ENCODE measurements around the gene EXOC4.

DNA sequence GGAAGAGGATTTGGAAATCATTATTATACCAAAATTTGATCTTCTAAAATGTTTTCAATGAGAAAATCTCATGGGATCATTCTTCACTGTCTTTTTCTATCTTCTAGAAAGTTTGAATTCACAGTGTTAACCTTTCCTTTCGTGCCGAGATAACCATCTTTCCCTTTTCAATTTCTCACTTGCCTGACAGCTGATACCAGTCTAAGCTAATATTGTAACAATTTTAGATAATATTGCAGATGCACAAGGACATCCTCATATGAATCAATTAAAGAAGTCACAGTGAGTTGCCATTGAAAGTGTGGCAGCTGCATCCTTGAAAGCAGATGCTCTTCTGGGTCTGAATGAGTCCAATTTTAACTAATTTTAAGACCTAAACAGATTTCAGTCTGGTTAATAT lies 734.7 kb downstream of the EXOC4 start:
- no peak for TF ChIP-seq POLR2A (IDR thresholded peaks at IDR 0.05)
- TF ChIP-seq, protein P1, sequence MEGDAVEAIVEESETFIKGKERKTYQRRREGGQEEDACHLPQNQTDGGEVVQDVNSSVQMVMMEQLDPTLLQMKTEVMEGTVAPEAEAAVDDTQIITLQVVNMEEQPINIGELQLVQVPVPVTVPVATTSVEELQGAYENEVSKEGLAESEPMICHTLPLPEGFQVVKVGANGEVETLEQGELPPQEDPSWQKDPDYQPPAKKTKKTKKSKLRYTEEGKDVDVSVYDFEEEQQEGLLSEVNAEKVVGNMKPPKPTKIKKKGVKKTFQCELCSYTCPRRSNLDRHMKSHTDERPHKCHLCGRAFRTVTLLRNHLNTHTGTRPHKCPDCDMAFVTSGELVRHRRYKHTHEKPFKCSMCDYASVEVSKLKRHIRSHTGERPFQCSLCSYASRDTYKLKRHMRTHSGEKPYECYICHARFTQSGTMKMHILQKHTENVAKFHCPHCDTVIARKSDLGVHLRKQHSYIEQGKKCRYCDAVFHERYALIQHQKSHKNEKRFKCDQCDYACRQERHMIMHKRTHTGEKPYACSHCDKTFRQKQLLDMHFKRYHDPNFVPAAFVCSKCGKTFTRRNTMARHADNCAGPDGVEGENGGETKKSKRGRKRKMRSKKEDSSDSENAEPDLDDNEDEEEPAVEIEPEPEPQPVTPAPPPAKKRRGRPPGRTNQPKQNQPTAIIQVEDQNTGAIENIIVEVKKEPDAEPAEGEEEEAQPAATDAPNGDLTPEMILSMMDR (IDR thresholded peaks at IDR 0.05), result no peak
- no peak for TF ChIP-seq EP300 (IDR thresholded peaks at IDR 0.05)
